Ovary (tissue), 3 donors: ENCODE data around the gene ANO6.

Experiments
- CTCF ChIP-seq, 3 donors: fragments of 450-650 bp in 2 of 3; fragments of 200-600 bp in 1 of 3; IDR thresholded peaks; one replicate each; pipeline versions ENCODE4 v1.5.1 to v1.8.0; 2016 to 2022; ENCODE audit warnings: antibody characterized with exemption in 3 of 3, mild to moderate bottlenecking in 1 of 3
- EP300 ChIP-seq: sonication (generic); formaldehyde crosslinking; IDR thresholded peaks from one replicate; pipeline ENCODE4 v1.6.1; 2017; ENCODE audit warnings: antibody characterized with exemption
- POLR2A ChIP-seq: fragments of 450-650 bp; IDR thresholded peaks from one replicate; pipeline ENCODE4 v1.6.1; 2017; ENCODE audit warnings: antibody characterized with exemption, mild to moderate bottlenecking, moderate library complexity
- donor health status: DM: no; HTN: no; CAD: no.

GRCh38 chr12:45186762-45187161 is 29.1 kb upstream of the ANO6 start:
- TF ChIP-seq POLR2A (no peak), EP300 (no peak), CTCF (IDR thresholded peaks at IDR 0.05) (no peak)
